GM12878 (cell line): Measurements from ENCODE around the gene RSPH1. TPM values are rescaled to one million over a fixed set of nuclear protein-coding genes. Genes with fewer than 3 reads are reported as not detected.

Experiments used
- ATAC-seq: fragments of 200-7000 bp; cut with Tn5 transposase; 3 replicates; pipeline ENCODE4 v1.9.1; 2020; ENCODE audit warnings: mild to moderate bottlenecking, moderate library complexity
- BruUV-seq: library from RNA; stranded (reverse); fragments of 400-500 nt; replicated peaks from 2 replicates; lab custom pipeline; 2021; lab: Mats Ljungman, UMichigan
- CTCF ChIA-PET: fragments of 300-600 bp; sonication (Branson Sonifier 250); formaldehyde crosslinking; extraction: SDS; loops from one replicate; lab custom pipeline; 2021; ENCODE audit warnings: inconsistent platforms; lab: Yijun Ruan, JAX
- POLR2A ChIA-PET: fragments of 350-600 bp; formaldehyde crosslinking; extraction: SDS; loops from one replicate; lab custom pipeline; 2021; ENCODE audit warnings: inconsistent platforms; lab: Charles Lee
- RAD21 ChIA-PET: fragments of 300-600 bp; sonication (Branson Sonifier 250); formaldehyde crosslinking; loops from one replicate; lab custom pipeline; 2023; ENCODE audit warnings: antibody characterized with exemption; ENCODE audit not compliant: unreplicated experiment; lab: Charles Lee
- SMC1A ChIA-PET: fragments of 300-600 bp; sonication (Branson Sonifier 250); formaldehyde crosslinking; loops from one replicate; lab custom pipeline; 2023; ENCODE audit not compliant: unreplicated experiment, uncharacterized antibody; lab: Charles Lee
- DNase-seq: peaks from one replicate; pipeline ENCODE4 v3.0.0-alpha.2; 2011; ENCODE audit warnings: low read depth, low spot score
- FAIRE-seq: peaks from 3 replicates; lab custom pipeline; 2011; peaks lifted over from hg19 to GRCh38; lab: Jason Lieb, UNC
- H2AFZ ChIP-seq: 2 replicates; pipeline ENCODE4 v1.6.0; 2011; ENCODE audit warnings: low read depth, low read length, control low read depth; ENCODE audit not compliant: control insufficient read depth
- H3K27ac ChIP-seq: 2 replicates; pipeline ENCODE4 v1.5.1; 2011; ENCODE audit warnings: control low read depth; ENCODE audit not compliant: control insufficient read depth, insufficient read depth
- H3K27me3 ChIP-seq, 2 experiments: replicated peaks in 1 of 2; 2 replicates each; pipeline versions ENCODE4 v1.6.0 to v1.6.1; 2011; ENCODE audit warnings: low read length in 1 of 2; ENCODE audit not compliant: control insufficient read depth in 2 of 2, insufficient read depth in 2 of 2
- H3K36me3 ChIP-seq, 2 experiments: 2 replicates each; pipeline ENCODE4 v1.5.1; 2011; ENCODE audit warnings: low read length in 1 of 2; ENCODE audit not compliant: control insufficient read depth in 2 of 2, insufficient read depth in 2 of 2
- H3K4me1 ChIP-seq: 2 replicates; pipeline ENCODE4 v1.6.1; 2011; ENCODE audit warnings: mild to moderate bottlenecking, low read length, moderate library complexity, mixed read lengths; ENCODE audit not compliant: control insufficient read depth, insufficient read depth
- H3K4me2 ChIP-seq: 2 replicates; pipeline ENCODE4 v1.6.0; 2011; ENCODE audit warnings: control low read depth; ENCODE audit not compliant: control insufficient read depth, insufficient read depth
- H3K4me3 ChIP-seq: fragments of 200-600 bp; sonication (generic); 2 replicates; pipeline ENCODE4 v1.5.1; 2016
- H3K79me2 ChIP-seq: 2 replicates; pipeline ENCODE4 v1.6.0; 2011; ENCODE audit warnings: low read length; ENCODE audit not compliant: control insufficient read depth, insufficient read depth
- H3K9ac ChIP-seq: 2 replicates; pipeline ENCODE4 v1.8.0; 2011; ENCODE audit warnings: low read length, control low read depth, mixed read lengths; ENCODE audit not compliant: control insufficient read depth, insufficient read depth
- H3K9me3 ChIP-seq: replicated peaks from 3 replicates; pipeline ENCODE4 v1.5.1; 2011; ENCODE audit warnings: mild to moderate bottlenecking, low read length; ENCODE audit not compliant: control insufficient read depth, insufficient read depth
- H4K20me1 ChIP-seq: 2 replicates; pipeline ENCODE4 v1.6.0; 2011; ENCODE audit not compliant: control insufficient read depth, insufficient read depth
- ATF7 ChIP-seq: fragments of 450-650 bp; IDR thresholded peaks from 2 replicates; pipeline ENCODE4 v1.6.1; 2016; ENCODE audit warnings: low read depth, mild to moderate bottlenecking
- BCL11A ChIP-seq: IDR thresholded peaks from 2 replicates; pipeline ENCODE4 v1.6.1; 2011; ENCODE audit warnings: low read depth, low read length
- BHLHE40 ChIP-seq, 2 experiments: fragments of 450-650 bp in 1 of 2; IDR thresholded peaks; 2 replicates each; pipeline ENCODE4 v1.6.1; 2011 to 2017; ENCODE audit warnings: low read depth in 2 of 2, borderline replicate concordance in 1 of 2, improper control_type of control experiment in 1 of 2, low read length in 1 of 2, mild to moderate bottlenecking in 1 of 2
- E2F8 ChIP-seq: fragments of 450-650 bp; IDR thresholded peaks from 2 replicates; pipeline ENCODE4 v1.6.1; 2018; ENCODE audit warnings: mild to moderate bottlenecking, low read depth, moderate library complexity; ENCODE audit not compliant: partially characterized antibody
- EED ChIP-seq: sonication (generic); IDR thresholded peaks from 2 replicates; pipeline ENCODE4 v1.6.1; 2016; ENCODE audit warnings: antibody characterized with exemption, low read depth
- ZNF622 ChIP-seq: fragments of 450-650 bp; IDR thresholded peaks from 2 replicates; pipeline ENCODE4 v1.6.1; 2017; ENCODE audit warnings: mild to moderate bottlenecking, inconsistent platforms
- WGBS: methylation state at CpG from one replicate; pipeline ENCODE4 v1.1.6; 2016; ENCODE audit warnings: low lambda C conversion rate; ENCODE audit not compliant: insufficient replicate concordance, insufficient coverage; ENCODE audit errors: missing lambda C conversion rate; 5-methylcytosine and 5-hydroxymethylcytosine counted together
- in situ Hi-C: fragments of 300-500 bp; cut with MboI; formaldehyde crosslinking; loops from 9 replicates; pipeline ENCODE4 v1.14.3; 2018; ENCODE audit warnings: mixed read lengths
- intact Hi-C: fragments of 100-400 bp; cut with micrococcal nuclease; formaldehyde crosslinking; loops from one replicate; pipeline ENCODE4 v1.14.2; 2022; ENCODE audit not compliant: unreplicated experiment
- polyA plus RNA-seq, 11 experiments: library from polyadenylated mRNA; depleted of rRNA in 4 of 11; unstranded in 6 of 11; stranded (reverse) in 5 of 11; fragments of >200 nt; fragmentation: Nextera tagmentation in 4 of 11; fragmentation: Illumina TruSeq in 1 of 11; extraction: Ambion mirVana in 4 of 11; extraction: Trizol in 1 of 11; gene quantifications; 1 replicate in 1 of 11; 2 replicates in 10 of 11; pipeline versions ENCODE4 v1.2.1 to v1.2.3, GENCODE V29; 2011 to 2016; ENCODE audit warnings: inconsistent platforms in 2 of 11, missing spikeins in 2 of 11, low read depth in 1 of 11
- total RNA-seq, 4 experiments: library from RNA; depleted of rRNA in 3 of 4; stranded (reverse); fragments of >200 nt in 3 of 4; fragmentation: Illumina TruSeq in 1 of 4; extraction: Trizol in 1 of 4; gene quantifications; 2 replicates each; pipeline versions ENCODE4 v1.2.1 to v1.2.3, GENCODE V29; 2013 to 2021

Gene RSPH1
- total and polyA plus RNA-seq, 10 of the 15 experiments (the other 5 are each of a cell fraction or from before 2014, with no cell fraction given): 0.11 to 1.4 (median 0.38) TPM

GRCh38 chr21:42530167-42530518, 34.1 kb upstream of the RSPH1 start:
- Histone ChIP-seq H3K4me2 (peak overlapping the region; percentile 46), H3K9me3 (no peaks in the 10 kb centered on the region), H3K27me3 (no peaks in the 10 kb centered on the region), H3K27ac (no peak overlapping the region), H3K79me2 (peaks cover 19% of the 10 kb centered on the region), H3K9ac (no peak overlapping the region), H2AFZ (no peak overlapping the region), H4K20me1 (no peaks in the 10 kb centered on the region), H3K36me3 (peaks cover 2 to 12% of the 10 kb centered on the region in 2 experiments; a peak in 3 of 4 replicates), H3K4me1 (peaks cover 88% of the 10 kb centered on the region), H3K4me3 (no peak overlapping the region)
- in situ Hi-C loops: no loop called here
- no TSS peak for BruUV-seq
- DNase-seq (no peak), FAIRE-seq (no peak), ATAC-seq (no peak)
- intact Hi-C loops: no loop called here
- no peak for TF ChIP-seq ZNF622
- TF ChIP-seq ATF7: 0 out of 2 replicates have a peak, but pooled peaks have one; percentile 20
- peak in 1 of 2 experiments; percentile 41; a peak in 1 of 4 replicates for TF ChIP-seq BHLHE40 (IDR thresholded peaks at IDR 0.05; ENCODE audit: borderline replicate concordance in 1 of 2, low read depth in 2 of 2, low read length in 1 of 2)
- no peak for TF ChIP-seq BCL11A
- peak; percentile 16 for TF ChIP-seq E2F8
- 0 out of 2 replicates have a peak, but pooled peaks have one; percentile 13 for TF ChIP-seq EED
- RAD21 ChIA-PET: interaction anchor here (7.7 kb wide), 1 partner anchor 62 kb away, joined by 57 read pairs; no protein-coding TSS in a partner anchor
- 60% methylated on average over 5 of the region's 5 CpGs for WGBS
- POLR2A ChIA-PET: interaction anchor here (1.0 kb wide), 1 partner anchor 24 kb away, joined by 4 read pairs; no protein-coding TSS in a partner anchor
- CTCF ChIA-PET: interaction anchor here (7.5 kb wide), 1 partner anchor 62 kb away, joined by 48 read pairs; no protein-coding TSS in a partner anchor
- SMC1A ChIA-PET: interaction anchor here (5.1 to 7.2 kb wide), 2 partner anchors 52 to 63 kb away, joined by 26 to 74 read pairs; no protein-coding TSS in a partner anchor
